ENCODE results near the gene KCNJ1.

Gene KCNJ1

GRCh38 chr11:128882451-128882850, 15.4 kb upstream of the KCNJ1 start:
- no peak for TF ChIP-seq CTCF (IDR thresholded peaks at IDR 0.05; ENCODE audit: insufficient read depth, low read depth, low read length, missing control alignments)
- no peak for DNase-seq (ENCODE audit: low read depth)
- H3K4me3 ChIP-seq (ENCODE audit: low read length) = no peak overlapping the region

- DNase-seq (ENCODE audit: low read depth) = no peak
- no peak overlapping the region for H3K4me3 ChIP-seq (ENCODE audit: low read length)
- TF ChIP-seq CTCF (IDR thresholded peaks at IDR 0.05; ENCODE audit: insufficient read depth, low read depth, low read length, missing control alignments) = no peak
Observed at GRCh38 chr11:128881221-128881620, 14.1 kb upstream of the KCNJ1 start.

GRCh38 chr11:128879817-128880216, 12.7 kb upstream of the KCNJ1 start:
- DNase-seq (ENCODE audit: low read depth) = no peak
- TF ChIP-seq CTCF (IDR thresholded peaks at IDR 0.05; ENCODE audit: insufficient read depth, low read depth, low read length, missing control alignments) = no peak
- H3K4me3 ChIP-seq (ENCODE audit: low read length) = no peak overlapping the region

GRCh38 chr11:128878455-128878854, 11.4 kb upstream of the KCNJ1 start:
- TF ChIP-seq CTCF (IDR thresholded peaks at IDR 0.05; ENCODE audit: insufficient read depth, low read depth, low read length, missing control alignments) = no peak
- H3K4me3 ChIP-seq (ENCODE audit: low read length) = no peak overlapping the region
- no peak for DNase-seq (ENCODE audit: low read depth)

GRCh38 chr11:128877726-128878125, 10.6 kb upstream of the KCNJ1 start:
- no peak for DNase-seq (ENCODE audit: low read depth)
- H3K4me3 ChIP-seq (ENCODE audit: low read length) = no peak overlapping the region
- TF ChIP-seq CTCF (IDR thresholded peaks at IDR 0.05; ENCODE audit: insufficient read depth, low read depth, low read length, missing control alignments) = no peak

- no peak overlapping the region for H3K4me3 ChIP-seq (ENCODE audit: low read length)
- no peak for TF ChIP-seq CTCF (IDR thresholded peaks at IDR 0.05; ENCODE audit: insufficient read depth, low read depth, low read length, missing control alignments)
- DNase-seq (ENCODE audit: low read depth) = no peak
Observed at GRCh38 chr11:128876133-128876650, 9.1 kb upstream of the KCNJ1 start.

GRCh38 chr11:128874427-128874826, 7.3 kb upstream of the KCNJ1 start:
- no peak for TF ChIP-seq CTCF (IDR thresholded peaks at IDR 0.05; ENCODE audit: insufficient read depth, low read depth, low read length, missing control alignments)
- no peak overlapping the region for H3K4me3 ChIP-seq (ENCODE audit: low read length)
- no peak for DNase-seq (ENCODE audit: low read depth)

All from epithelial cell of esophagus (primary cell).